Right atrium auricular region (tissue), 2 donors: Measurements from ENCODE around the gene KHDC1. TPM values are rescaled to one million over a fixed set of nuclear protein-coding genes. Genes with fewer than 3 reads are reported as not detected.
"Not testable (repeated sequence)": the region's sequence is repeated elsewhere in the genome, so short reads cannot be mapped to it uniquely, and the experiment has no call there.

Experiments
- DNase-seq: peaks from one replicate; pipeline ENCODE4 v3.0.0-alpha.2; 2019; ENCODE audit warnings: low spot score
- H3K27ac ChIP-seq, 2 donors: fragments of 200-600 bp; sonication (generic); 1 replicate in 1 of 2; 2 replicates in 1 of 2; pipeline ENCODE4 v1.5.1; 2016 to 2019
- H3K27me3 ChIP-seq, 2 donors: fragments of 200-600 bp; sonication (generic); one replicate each; pipeline versions ENCODE4 v1.5.1 to v1.6.0; 2017 to 2019
- H3K36me3 ChIP-seq: fragments of 200-600 bp; sonication (generic); one replicate; pipeline ENCODE4 v1.5.1; 2016
- H3K4me1 ChIP-seq, 2 donors: fragments of 200-600 bp; sonication (generic); one replicate each; pipeline versions ENCODE4 v1.5.1 to v1.6.0; 2017 to 2019
- H3K4me3 ChIP-seq, 2 donors: fragments of 200-600 bp; sonication (generic); 1 replicate in 1 of 2; 2 replicates in 1 of 2; pipeline ENCODE4 v1.5.1; 2017 to 2019; ENCODE audit warnings: mild to moderate bottlenecking in 1 of 2, moderate library complexity in 1 of 2
- H3K9me3 ChIP-seq, 2 donors: fragments of 200-600 bp; sonication (generic); one replicate each; pipeline ENCODE4 v1.5.1; 2019
- CTCF ChIP-seq, 2 donors: fragments of 200-600 bp; sonication (generic); IDR thresholded peaks; one replicate each; pipeline ENCODE4 v1.5.1; 2019; ENCODE audit warnings: antibody characterized with exemption in 2 of 2
- total RNA-seq, 2 donors: library from RNA; depleted of rRNA; stranded (reverse); fragments of >200 nt; gene quantifications; one replicate each; pipeline ENCODE4 v1.1.0, GENCODE V29; 2016

The KHDC1 gene
- total RNA-seq, 2 donors from 2014 or later, result 1.8 to 4.8 TPM

GRCh38 chr6:73285674-73286283, 22.8 kb upstream of the KHDC1 start:
- DNase-seq, result no peak
- no peak overlapping the region for H3K4me3 ChIP-seq
- no peak overlapping the region for H3K27ac ChIP-seq
- TF ChIP-seq CTCF (IDR thresholded peaks at IDR 0.05), result peak; percentile 18 to 48
- no peaks in the 10 kb centered on the region for H3K27me3 ChIP-seq
- H3K36me3 ChIP-seq, result no peaks in the 10 kb centered on the region
- H3K9me3 ChIP-seq, result no peaks in the 10 kb centered on the region
- H3K4me1 ChIP-seq, result no peaks in the 10 kb centered on the region

- DNase-seq, result no peak
- no peak for TF ChIP-seq CTCF (IDR thresholded peaks at IDR 0.05)
These were observed 19.9 kb upstream of the KHDC1 start for GRCh38 chr6:73282871-73283270.

GRCh38 chr6:73281684-73282083, 18.7 kb upstream of the KHDC1 start:
- not testable (repeated sequence) for H3K27ac ChIP-seq

More at GRCh38 chr6:73282871-73283270, 19.9 kb upstream of the KHDC1 start:
- H3K4me1 ChIP-seq, result no peaks in the 10 kb centered on the region
- no peak overlapping the region for H3K4me3 ChIP-seq
- no peaks in the 10 kb centered on the region for H3K9me3 ChIP-seq
- no peaks in the 10 kb centered on the region for H3K36me3 ChIP-seq
- no peaks in the 10 kb centered on the region for H3K27me3 ChIP-seq
- no peak overlapping the region for H3K27ac ChIP-seq

GRCh38 chr6:73269296-73269695, 6.3 kb upstream of the KHDC1 start:
- H3K4me3 ChIP-seq, H3K9me3 ChIP-seq, H3K27ac ChIP-seq, H3K36me3 ChIP-seq, DNase-seq, H3K4me1 ChIP-seq, H3K27me3 ChIP-seq: not testable (repeated sequence)

More at GRCh38 chr6:73281684-73282083, 18.7 kb upstream of the KHDC1 start:
- DNase-seq, H3K36me3 ChIP-seq, H3K9me3 ChIP-seq, H3K4me3 ChIP-seq, H3K4me1 ChIP-seq, H3K27me3 ChIP-seq: not testable (repeated sequence)

GRCh38 chr6:73268896-73269295, 5.9 kb upstream of the KHDC1 start:
- DNase-seq, result not testable (repeated sequence)

GRCh38 chr6:73264446-73264845, 1.4 kb upstream of the KHDC1 start:
- DNase-seq, result no peak
- no peaks in the 10 kb centered on the region for H3K36me3 ChIP-seq
- no peaks in the 10 kb centered on the region for H3K27me3 ChIP-seq
- no peaks in the 10 kb centered on the region for H3K9me3 ChIP-seq
- H3K27ac ChIP-seq, result no peak overlapping the region
- H3K4me3 ChIP-seq, result no peak overlapping the region
- TF ChIP-seq CTCF (IDR thresholded peaks at IDR 0.05), result no peak
- H3K4me1 ChIP-seq, result peaks cover 0 to 7% of the 10 kb centered on the region in 2 donors

More at GRCh38 chr6:73268896-73269295, 5.9 kb upstream of the KHDC1 start:
- not testable (repeated sequence) for H3K4me3 ChIP-seq, H3K9me3 ChIP-seq, H3K4me1 ChIP-seq, H3K27me3 ChIP-seq, H3K36me3 ChIP-seq, H3K27ac ChIP-seq

GRCh38 chr6:73263570-73263909, 544 bp upstream of the KHDC1 start:
- Histone ChIP-seq H3K27ac (peak overlapping the region in 1 of 2 donors; percentile 40), H3K4me3 (peak overlapping the region; percentile 64 to 69), H3K36me3 (no peaks in the 10 kb centered on the region), H3K4me1 (peaks cover 0 to 7% of the 10 kb centered on the region in 2 donors), H3K27me3 (no peaks in the 10 kb centered on the region), H3K9me3 (no peaks in the 10 kb centered on the region)
- TF ChIP-seq CTCF (IDR thresholded peaks at IDR 0.05), result no peak
- DNase-seq, result no peak
